Fibroblast of skin of left quadriceps (primary cell): ENCODE data around the gene ZER1.
"Not testable (repeated sequence)": the region's sequence is repeated elsewhere in the genome, so short reads cannot be mapped to it uniquely, and the experiment has no call there.

ENCODE experiments used
- DNase-seq, 2 experiments: peaks; one replicate each; pipeline ENCODE4 v3.0.0-alpha.2; 2013; ENCODE audit warnings: low read depth in 2 of 2

The ZER1 gene

GRCh38 chr9:128771745-128772519 lies at the start of gene ZER1:
Gene ZER1 (minus strand): TSS chr9:128771927. CDS start chr9:128755565, 16,362 bp downstream.
- peak; percentile 70 to 77 for DNase-seq

GRCh38 chr9:128820665-128821583 lies 49.2 kb upstream of the ZER1 start:
- no peak for DNase-seq

GRCh38 chr9:128819716-128820664 lies 48.3 kb upstream of the ZER1 start:
- peak; percentile 15 to 22 for DNase-seq

GRCh38 chr9:128818839-128819715 lies 47.4 kb upstream of the ZER1 start:
- no peak for DNase-seq

- DNase-seq: peak; percentile 87 to 89
Measured at GRCh38 chr9:128818099-128818838, 46.5 kb upstream of the ZER1 start, which contains the start of gene ENDOG. Gene ENDOG (plus strand): TSS chr9:128818500. CDS start chr9:128818685, 185 bp downstream.

- no peak for DNase-seq
Measured at GRCh38 chr9:128810873-128811272, 39.1 kb upstream of the ZER1 start.

GRCh38 chr9:128809831-128810230 lies 38.1 kb upstream of the ZER1 start:
- DNase-seq: no peak

GRCh38 chr9:128809036-128809599 lies 37.4 kb upstream of the ZER1 start:
- DNase-seq: no peak

- DNase-seq: no peak
Measured at GRCh38 chr9:128808543-128808942, 36.8 kb upstream of the ZER1 start.

- DNase-seq: no peak
Measured at GRCh38 chr9:128807827-128808226, 36.1 kb upstream of the ZER1 start.

GRCh38 chr9:128805661-128806060 lies 33.9 kb upstream of the ZER1 start:
- DNase-seq: no peak

- no peak for DNase-seq
Measured at GRCh38 chr9:128802482-128802881, 30.8 kb upstream of the ZER1 start.

GRCh38 chr9:128800061-128800460 lies 28.3 kb upstream of the ZER1 start:
- DNase-seq: no peak

- DNase-seq: no peak
Measured at GRCh38 chr9:128798896-128799295, 27.2 kb upstream of the ZER1 start.

- DNase-seq: not testable (repeated sequence)
Measured at GRCh38 chr9:128794961-128795360, 23.2 kb upstream of the ZER1 start.

GRCh38 chr9:128792978-128793686 lies 21.4 kb upstream of the ZER1 start:
- DNase-seq: no peak

GRCh38 chr9:128792134-128792533 lies 20.4 kb upstream of the ZER1 start:
- DNase-seq: no peak

GRCh38 chr9:128790536-128790935 lies 18.8 kb upstream of the ZER1 start:
- no peak for DNase-seq

- DNase-seq: no peak
Measured at GRCh38 chr9:128788445-128788844, 16.7 kb upstream of the ZER1 start.
